Measurements from ENCODE around the gene ZFYVE28. TPM values are rescaled to one million over a fixed set of nuclear protein-coding genes. Genes with fewer than 3 reads are reported as not detected.

ZFYVE28 gene
- total and polyA plus RNA-seq, 9 donors, result 1.3 to 12.1 (median 8.6) TPM

GRCh38 chr4:2402941-2403340 lies 15.5 kb downstream of the ZFYVE28 start:
- no peak overlapping the region for H3K27ac ChIP-seq
- 72 to 83% (median 80%) methylated on average over 7 of the region's 7 CpGs for WGBS, 3 donors
- no peak for TF ChIP-seq CTCF (IDR thresholded peaks at IDR 0.05)
- TF ChIP-seq POLR2A (IDR thresholded peaks at IDR 0.05), result no peak
- no peaks in the 10 kb centered on the region for H3K9me3 ChIP-seq
- no peaks in the 10 kb centered on the region for H3K36me3 ChIP-seq
- H3K4me1 ChIP-seq (ENCODE audit: insufficient read depth), result peaks cover 5% of the 10 kb centered on the region
- intact Hi-C loops (cut with DNase I), result no loop called here
- DNase-seq, result no peak
- H3K27me3 ChIP-seq, result no peaks in the 10 kb centered on the region
- H3K4me3 ChIP-seq, result no peak overlapping the region

- intact Hi-C loops (cut with DNase I), result no loop called here
- 1 to 3% (median 2%) methylated on average over 19 to 27 of the region's 27 CpGs for WGBS, 3 donors
- Histone ChIP-seq H3K9me3 (no peaks in the 10 kb centered on the region), H3K27ac (no peak overlapping the region), H3K27me3 (no peaks in the 10 kb centered on the region), H3K36me3 (no peaks in the 10 kb centered on the region), H3K4me1 (ENCODE audit: insufficient read depth) (peaks cover 5% of the 10 kb centered on the region), H3K4me3 (peak overlapping the region; percentile 1)
- DNase-seq, result peak; percentile 63 to 81 (median 70)
- no peak for TF ChIP-seq EP300 (IDR thresholded peaks at IDR 0.05)
- no peak for TF ChIP-seq CTCF (IDR thresholded peaks at IDR 0.05)
- TF ChIP-seq POLR2A (IDR thresholded peaks at IDR 0.05), result no peak
These were observed 16.2 kb downstream of the ZFYVE28 start for GRCh38 chr4:2402048-2402842.

GRCh38 chr4:2401610-2401983 lies 16.8 kb downstream of the ZFYVE28 start:
- intact Hi-C loops (cut with DNase I), result no loop called here
- H3K4me3 ChIP-seq, result no peak overlapping the region

GRCh38 chr4:2400841-2401609 lies 17.4 kb downstream of the ZFYVE28 start:
- H3K27me3 ChIP-seq, result no peaks in the 10 kb centered on the region
- 80 to 84% (median 83%) methylated on average over 15 of the region's 15 CpGs for WGBS, 3 donors
- H3K36me3 ChIP-seq, result no peaks in the 10 kb centered on the region
- DNase-seq, result no peak
- peaks cover 5% of the 10 kb centered on the region for H3K4me1 ChIP-seq (ENCODE audit: insufficient read depth)
- no peak overlapping the region for H3K27ac ChIP-seq
- no peaks in the 10 kb centered on the region for H3K9me3 ChIP-seq
- H3K4me3 ChIP-seq, result no peak overlapping the region
- intact Hi-C loops (cut with DNase I), result no loop called here
- no peak for TF ChIP-seq POLR2A (IDR thresholded peaks at IDR 0.05)
- TF ChIP-seq EP300 (IDR thresholded peaks at IDR 0.05), result no peak
- TF ChIP-seq CTCF (IDR thresholded peaks at IDR 0.05), result no peak

More at GRCh38 chr4:2401610-2401983, 16.8 kb downstream of the ZFYVE28 start:
- Histone ChIP-seq H3K36me3 (no peaks in the 10 kb centered on the region), H3K4me1 (ENCODE audit: insufficient read depth) (peaks cover 5% of the 10 kb centered on the region), H3K9me3 (no peaks in the 10 kb centered on the region), H3K27me3 (no peaks in the 10 kb centered on the region), H3K27ac (no peak overlapping the region)
- no peak for DNase-seq
- TF ChIP-seq EP300 (IDR thresholded peaks at IDR 0.05) (no peak), CTCF (IDR thresholded peaks at IDR 0.05) (no peak), POLR2A (IDR thresholded peaks at IDR 0.05) (no peak)
- 28 to 47% (median 38%) methylated on average over 13 to 15 of the region's 15 CpGs for WGBS, 3 donors

All from ovary (tissue), 9 donors.